HEK293 (cell line): Measurements from ENCODE around the gene ABLIM3.

Experiments
- IKZF3 ChIP-seq: fragments of 450-650 bp; IDR thresholded peaks from 2 replicates; pipeline ENCODE4 v1.5.0; 2018; ENCODE audit warnings: missing biosample characterization, mild to moderate bottlenecking, missing genetic modification characterization, moderate library complexity
- KLF16 ChIP-seq: fragments of 450-650 bp; formaldehyde crosslinking; IDR thresholded peaks from 2 replicates; pipeline ENCODE4 v1.5.1; 2017; ENCODE audit warnings: missing biosample characterization, missing genetic modification characterization
- TCF7L2 ChIP-seq: IDR thresholded peaks from 2 replicates; pipeline ENCODE4 v1.6.1; 2011; ENCODE audit warnings: low read depth, mild to moderate bottlenecking, inconsistent platforms, low read length, moderate library complexity, borderline replicate concordance
- ZNF146 ChIP-seq: fragments of 450-650 bp; formaldehyde crosslinking; IDR thresholded peaks from 2 replicates; pipeline ENCODE4 v1.5.1; 2016; ENCODE audit warnings: missing biosample characterization, missing genetic modification characterization
- ZNF175 ChIP-seq: fragments of 450-650 bp; formaldehyde crosslinking; IDR thresholded peaks from 2 replicates; pipeline ENCODE4 v1.5.1; 2016; ENCODE audit warnings: missing biosample characterization, missing genetic modification characterization
- ZNF2 ChIP-seq: fragments of 450-650 bp; formaldehyde crosslinking; IDR thresholded peaks from 2 replicates; pipeline ENCODE4 v1.5.1; 2016; ENCODE audit warnings: missing biosample characterization, missing genetic modification characterization
- ZNF391 ChIP-seq: fragments of 450-650 bp; formaldehyde crosslinking; IDR thresholded peaks from 2 replicates; pipeline ENCODE4 v1.5.1; 2016; ENCODE audit warnings: low read depth, missing biosample characterization, missing genetic modification characterization, borderline replicate concordance
- ZNF426 ChIP-seq: fragments of 450-650 bp; formaldehyde crosslinking; IDR thresholded peaks from 2 replicates; pipeline ENCODE4 v1.5.1; 2017; ENCODE audit warnings: missing biosample characterization, missing genetic modification characterization, mild to moderate bottlenecking, inconsistent platforms, moderate library complexity
- ZNF510 ChIP-seq: fragments of 450-650 bp; formaldehyde crosslinking; IDR thresholded peaks from 2 replicates; pipeline ENCODE4 v1.5.1; 2018; ENCODE audit warnings: mild to moderate bottlenecking, missing genetic modification characterization, missing biosample characterization; ENCODE audit not compliant: insufficient replicate concordance
- ZNF555 ChIP-seq: fragments of 450-650 bp; formaldehyde crosslinking; conservative IDR thresholded peaks from 2 replicates; pipeline ENCODE4 v1.5.1; 2017; ENCODE audit warnings: missing biosample characterization, mild to moderate bottlenecking, missing genetic modification characterization, inconsistent platforms
- ZNF561 ChIP-seq: fragments of 450-650 bp; IDR thresholded peaks from 2 replicates; pipeline ENCODE4 v1.5.1; 2018; ENCODE audit warnings: missing biosample characterization, missing genetic modification characterization, borderline replicate concordance
- ZNF600 ChIP-seq: fragments of 450-650 bp; formaldehyde crosslinking; IDR thresholded peaks from 2 replicates; pipeline ENCODE4 v1.5.1; 2016; ENCODE audit warnings: missing biosample characterization, missing genetic modification characterization
- ZNF623 ChIP-seq: fragments of 450-650 bp; formaldehyde crosslinking; IDR thresholded peaks from 2 replicates; pipeline ENCODE4 v1.5.1; 2016; ENCODE audit warnings: missing biosample characterization, missing genetic modification characterization
- ZNF629 ChIP-seq: fragments of 450-650 bp; formaldehyde crosslinking; IDR thresholded peaks from 2 replicates; pipeline ENCODE4 v1.5.1; 2017; ENCODE audit warnings: missing biosample characterization, missing genetic modification characterization
- ZNF658 ChIP-seq: fragments of 450-650 bp; formaldehyde crosslinking; IDR thresholded peaks from 2 replicates; pipeline ENCODE4; 2016; ENCODE audit warnings: missing biosample characterization, missing genetic modification characterization
- ZNF785 ChIP-seq: fragments of 450-650 bp; formaldehyde crosslinking; IDR thresholded peaks from 2 replicates; pipeline ENCODE4 v1.5.1; 2016; ENCODE audit warnings: missing biosample characterization, missing genetic modification characterization
- ZNF837 ChIP-seq: fragments of 450-650 bp; formaldehyde crosslinking; IDR thresholded peaks from 2 replicates; pipeline ENCODE4 v1.5.1; 2016; ENCODE audit warnings: missing biosample characterization, missing genetic modification characterization
- ZSCAN23 ChIP-seq: fragments of 450-650 bp; formaldehyde crosslinking; IDR thresholded peaks from 2 replicates; pipeline ENCODE4 v1.5.1; 2016; ENCODE audit warnings: missing biosample characterization, missing genetic modification characterization
- TF ChIP-seq, protein P1 (sequence below): fragments of 450-650 bp; formaldehyde crosslinking; IDR thresholded peaks from 2 replicates; pipeline ENCODE4 v1.5.1; 2016; ENCODE audit warnings: missing biosample characterization, missing genetic modification characterization
- TF ChIP-seq, protein P2 (sequence below): fragments of 450-650 bp; formaldehyde crosslinking; IDR thresholded peaks from 2 replicates; pipeline ENCODE4 v1.5.1; 2016; ENCODE audit warnings: missing biosample characterization, missing genetic modification characterization
- TF ChIP-seq, protein P3 (sequence below): fragments of 450-650 bp; IDR thresholded peaks from 2 replicates; pipeline ENCODE4 v1.5.1; 2018; ENCODE audit warnings: missing biosample characterization, missing genetic modification characterization
- TF ChIP-seq, protein P4 (sequence below): fragments of 450-650 bp; formaldehyde crosslinking; IDR thresholded peaks from 2 replicates; pipeline ENCODE4 v1.5.1; 2017; ENCODE audit warnings: missing biosample characterization, missing genetic modification characterization
- TF ChIP-seq, protein P5 (sequence below): fragments of 450-650 bp; formaldehyde crosslinking; IDR thresholded peaks from 2 replicates; pipeline ENCODE4 v1.5.1; 2016; ENCODE audit warnings: missing biosample characterization, missing genetic modification characterization, borderline replicate concordance
- TF ChIP-seq, protein P6 (sequence below): IDR thresholded peaks from 2 replicates; pipeline ENCODE4 v1.6.1; 2011; ENCODE audit warnings: mild to moderate bottlenecking, low read depth, low read length, borderline replicate concordance

The ABLIM3 gene

DNA sequence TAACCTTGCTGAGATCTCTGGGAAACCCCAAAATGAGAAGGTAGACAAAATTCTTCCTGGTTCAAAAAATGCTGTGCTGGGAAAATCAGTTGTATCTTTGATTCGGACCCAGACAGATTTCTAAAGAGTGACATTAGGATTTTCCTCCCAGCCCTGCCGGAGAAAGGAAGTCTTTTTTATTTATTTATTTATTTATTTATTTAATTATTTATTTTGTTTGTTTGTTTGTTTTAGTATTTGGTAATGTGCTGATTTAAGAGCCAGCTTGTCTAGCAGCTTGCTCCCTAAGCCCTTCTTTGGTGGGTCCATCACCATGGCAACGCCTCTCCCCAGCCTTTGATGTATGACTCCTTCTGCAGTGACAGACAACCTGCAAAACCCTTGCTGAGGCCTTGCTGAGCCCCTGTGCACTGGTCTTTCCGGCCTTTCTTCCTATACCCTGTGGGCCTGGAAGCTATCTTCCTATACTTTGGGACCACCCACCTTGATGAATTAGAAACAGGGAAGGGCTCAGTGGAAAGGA is 69.7 kb downstream of the ABLIM3 start (continued):
- TF ChIP-seq, protein P1, sequence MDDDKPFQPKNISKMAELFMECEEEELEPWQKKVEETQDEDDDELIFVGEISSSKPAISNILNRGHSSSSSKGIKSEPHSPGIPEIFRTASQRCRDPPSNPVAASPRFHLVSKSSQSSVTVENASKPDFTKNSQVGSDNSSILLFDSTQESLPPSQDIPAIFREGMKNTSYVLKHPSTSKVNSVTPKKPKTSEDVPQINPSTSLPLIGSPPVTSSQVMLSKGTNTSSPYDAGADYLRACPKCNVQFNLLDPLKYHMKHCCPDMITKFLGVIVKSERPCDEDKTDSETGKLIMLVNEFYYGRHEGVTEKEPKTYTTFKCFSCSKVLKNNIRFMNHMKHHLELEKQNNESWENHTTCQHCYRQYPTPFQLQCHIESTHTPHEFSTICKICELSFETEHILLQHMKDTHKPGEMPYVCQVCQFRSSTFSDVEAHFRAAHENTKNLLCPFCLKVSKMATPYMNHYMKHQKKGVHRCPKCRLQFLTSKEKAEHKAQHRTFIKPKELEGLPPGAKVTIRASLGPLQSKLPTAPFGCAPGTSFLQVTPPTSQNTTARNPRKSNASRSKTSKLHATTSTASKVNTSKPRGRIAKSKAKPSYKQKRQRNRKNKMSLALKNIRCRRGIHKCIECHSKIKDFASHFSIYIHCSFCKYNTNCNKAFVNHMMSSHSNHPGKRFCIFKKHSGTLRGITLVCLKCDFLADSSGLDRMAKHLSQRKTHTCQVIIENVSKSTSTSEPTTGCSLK, result no peak
- TF ChIP-seq, protein P2, sequence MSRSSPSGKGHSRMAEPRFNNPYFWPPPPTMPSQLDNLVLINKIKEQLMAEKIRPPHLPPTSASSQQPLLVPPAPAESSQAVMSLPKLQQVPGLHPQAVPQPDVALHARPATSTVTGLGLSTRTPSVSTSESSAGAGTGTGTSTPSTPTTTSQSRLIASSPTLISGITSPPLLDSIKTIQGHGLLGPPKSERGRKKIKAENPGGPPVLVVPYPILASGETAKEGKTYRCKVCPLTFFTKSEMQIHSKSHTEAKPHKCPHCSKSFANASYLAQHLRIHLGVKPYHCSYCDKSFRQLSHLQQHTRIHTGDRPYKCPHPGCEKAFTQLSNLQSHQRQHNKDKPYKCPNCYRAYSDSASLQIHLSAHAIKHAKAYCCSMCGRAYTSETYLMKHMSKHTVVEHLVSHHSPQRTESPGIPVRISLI, result no peak
- peak; percentile 68 for TF ChIP-seq ZNF555
- TF ChIP-seq, protein P3, sequence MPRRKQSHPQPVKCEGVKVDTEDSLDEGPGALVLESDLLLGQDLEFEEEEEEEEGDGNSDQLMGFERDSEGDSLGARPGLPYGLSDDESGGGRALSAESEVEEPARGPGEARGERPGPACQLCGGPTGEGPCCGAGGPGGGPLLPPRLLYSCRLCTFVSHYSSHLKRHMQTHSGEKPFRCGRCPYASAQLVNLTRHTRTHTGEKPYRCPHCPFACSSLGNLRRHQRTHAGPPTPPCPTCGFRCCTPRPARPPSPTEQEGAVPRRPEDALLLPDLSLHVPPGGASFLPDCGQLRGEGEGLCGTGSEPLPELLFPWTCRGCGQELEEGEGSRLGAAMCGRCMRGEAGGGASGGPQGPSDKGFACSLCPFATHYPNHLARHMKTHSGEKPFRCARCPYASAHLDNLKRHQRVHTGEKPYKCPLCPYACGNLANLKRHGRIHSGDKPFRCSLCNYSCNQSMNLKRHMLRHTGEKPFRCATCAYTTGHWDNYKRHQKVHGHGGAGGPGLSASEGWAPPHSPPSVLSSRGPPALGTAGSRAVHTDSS (tag by site-specific recombination), result no peak
- TF ChIP-seq ZNF391, result no peak
- TF ChIP-seq IKZF3 (tag by site-specific recombination), result no peak
- no peak for TF ChIP-seq TCF7L2
- no peak for TF ChIP-seq ZNF837 (tag by site-specific recombination)
- TF ChIP-seq ZNF629 (tag by site-specific recombination), result no peak
- no peak for TF ChIP-seq ZSCAN23 (tag by site-specific recombination)
- TF ChIP-seq, protein P4, sequence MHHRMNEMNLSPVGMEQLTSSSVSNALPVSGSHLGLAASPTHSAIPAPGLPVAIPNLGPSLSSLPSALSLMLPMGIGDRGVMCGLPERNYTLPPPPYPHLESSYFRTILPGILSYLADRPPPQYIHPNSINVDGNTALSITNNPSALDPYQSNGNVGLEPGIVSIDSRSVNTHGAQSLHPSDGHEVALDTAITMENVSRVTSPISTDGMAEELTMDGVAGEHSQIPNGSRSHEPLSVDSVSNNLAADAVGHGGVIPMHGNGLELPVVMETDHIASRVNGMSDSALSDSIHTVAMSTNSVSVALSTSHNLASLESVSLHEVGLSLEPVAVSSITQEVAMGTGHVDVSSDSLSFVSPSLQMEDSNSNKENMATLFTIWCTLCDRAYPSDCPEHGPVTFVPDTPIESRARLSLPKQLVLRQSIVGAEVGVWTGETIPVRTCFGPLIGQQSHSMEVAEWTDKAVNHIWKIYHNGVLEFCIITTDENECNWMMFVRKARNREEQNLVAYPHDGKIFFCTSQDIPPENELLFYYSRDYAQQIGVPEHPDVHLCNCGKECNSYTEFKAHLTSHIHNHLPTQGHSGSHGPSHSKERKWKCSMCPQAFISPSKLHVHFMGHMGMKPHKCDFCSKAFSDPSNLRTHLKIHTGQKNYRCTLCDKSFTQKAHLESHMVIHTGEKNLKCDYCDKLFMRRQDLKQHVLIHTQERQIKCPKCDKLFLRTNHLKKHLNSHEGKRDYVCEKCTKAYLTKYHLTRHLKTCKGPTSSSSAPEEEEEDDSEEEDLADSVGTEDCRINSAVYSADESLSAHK, result no peak
- no peak for TF ChIP-seq ZNF510 (tag by site-specific recombination)
- TF ChIP-seq ZNF2 (tag by site-specific recombination), result no peak
- TF ChIP-seq ZNF623 (tag by site-specific recombination), result peak; percentile 66
- TF ChIP-seq, protein P5, sequence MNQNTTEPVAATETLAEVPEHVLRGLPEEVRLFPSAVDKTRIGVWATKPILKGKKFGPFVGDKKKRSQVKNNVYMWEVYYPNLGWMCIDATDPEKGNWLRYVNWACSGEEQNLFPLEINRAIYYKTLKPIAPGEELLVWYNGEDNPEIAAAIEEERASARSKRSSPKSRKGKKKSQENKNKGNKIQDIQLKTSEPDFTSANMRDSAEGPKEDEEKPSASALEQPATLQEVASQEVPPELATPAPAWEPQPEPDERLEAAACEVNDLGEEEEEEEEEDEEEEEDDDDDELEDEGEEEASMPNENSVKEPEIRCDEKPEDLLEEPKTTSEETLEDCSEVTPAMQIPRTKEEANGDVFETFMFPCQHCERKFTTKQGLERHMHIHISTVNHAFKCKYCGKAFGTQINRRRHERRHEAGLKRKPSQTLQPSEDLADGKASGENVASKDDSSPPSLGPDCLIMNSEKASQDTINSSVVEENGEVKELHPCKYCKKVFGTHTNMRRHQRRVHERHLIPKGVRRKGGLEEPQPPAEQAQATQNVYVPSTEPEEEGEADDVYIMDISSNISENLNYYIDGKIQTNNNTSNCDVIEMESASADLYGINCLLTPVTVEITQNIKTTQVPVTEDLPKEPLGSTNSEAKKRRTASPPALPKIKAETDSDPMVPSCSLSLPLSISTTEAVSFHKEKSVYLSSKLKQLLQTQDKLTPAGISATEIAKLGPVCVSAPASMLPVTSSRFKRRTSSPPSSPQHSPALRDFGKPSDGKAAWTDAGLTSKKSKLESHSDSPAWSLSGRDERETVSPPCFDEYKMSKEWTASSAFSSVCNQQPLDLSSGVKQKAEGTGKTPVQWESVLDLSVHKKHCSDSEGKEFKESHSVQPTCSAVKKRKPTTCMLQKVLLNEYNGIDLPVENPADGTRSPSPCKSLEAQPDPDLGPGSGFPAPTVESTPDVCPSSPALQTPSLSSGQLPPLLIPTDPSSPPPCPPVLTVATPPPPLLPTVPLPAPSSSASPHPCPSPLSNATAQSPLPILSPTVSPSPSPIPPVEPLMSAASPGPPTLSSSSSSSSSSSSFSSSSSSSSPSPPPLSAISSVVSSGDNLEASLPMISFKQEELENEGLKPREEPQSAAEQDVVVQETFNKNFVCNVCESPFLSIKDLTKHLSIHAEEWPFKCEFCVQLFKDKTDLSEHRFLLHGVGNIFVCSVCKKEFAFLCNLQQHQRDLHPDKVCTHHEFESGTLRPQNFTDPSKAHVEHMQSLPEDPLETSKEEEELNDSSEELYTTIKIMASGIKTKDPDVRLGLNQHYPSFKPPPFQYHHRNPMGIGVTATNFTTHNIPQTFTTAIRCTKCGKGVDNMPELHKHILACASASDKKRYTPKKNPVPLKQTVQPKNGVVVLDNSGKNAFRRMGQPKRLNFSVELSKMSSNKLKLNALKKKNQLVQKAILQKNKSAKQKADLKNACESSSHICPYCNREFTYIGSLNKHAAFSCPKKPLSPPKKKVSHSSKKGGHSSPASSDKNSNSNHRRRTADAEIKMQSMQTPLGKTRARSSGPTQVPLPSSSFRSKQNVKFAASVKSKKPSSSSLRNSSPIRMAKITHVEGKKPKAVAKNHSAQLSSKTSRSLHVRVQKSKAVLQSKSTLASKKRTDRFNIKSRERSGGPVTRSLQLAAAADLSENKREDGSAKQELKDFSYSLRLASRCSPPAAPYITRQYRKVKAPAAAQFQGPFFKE (tag by site-specific recombination), result no peak
- TF ChIP-seq ZNF426 (tag by site-specific recombination), result peak; percentile 73
- TF ChIP-seq ZNF146 (tag by site-specific recombination), result no peak
- TF ChIP-seq ZNF600, result no peak
- no peak for TF ChIP-seq KLF16 (tag by site-specific recombination)
- TF ChIP-seq, protein P6, sequence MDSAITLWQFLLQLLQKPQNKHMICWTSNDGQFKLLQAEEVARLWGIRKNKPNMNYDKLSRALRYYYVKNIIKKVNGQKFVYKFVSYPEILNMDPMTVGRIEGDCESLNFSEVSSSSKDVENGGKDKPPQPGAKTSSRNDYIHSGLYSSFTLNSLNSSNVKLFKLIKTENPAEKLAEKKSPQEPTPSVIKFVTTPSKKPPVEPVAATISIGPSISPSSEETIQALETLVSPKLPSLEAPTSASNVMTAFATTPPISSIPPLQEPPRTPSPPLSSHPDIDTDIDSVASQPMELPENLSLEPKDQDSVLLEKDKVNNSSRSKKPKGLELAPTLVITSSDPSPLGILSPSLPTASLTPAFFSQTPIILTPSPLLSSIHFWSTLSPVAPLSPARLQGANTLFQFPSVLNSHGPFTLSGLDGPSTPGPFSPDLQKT, result no peak
- TF ChIP-seq ZNF561 (tag by site-specific recombination), result no peak
- no peak for TF ChIP-seq ZNF785 (tag by site-specific recombination)
- no peak for TF ChIP-seq ZNF658
- no peak for TF ChIP-seq ZNF175 (tag by site-specific recombination)
